GM18907 (cell line): Measurements from ENCODE around the gene ARMC10.
"Not testable (repeated sequence)": the region's sequence is repeated elsewhere in the genome, so short reads cannot be mapped to it uniquely, and the experiment has no call there.

Experiments used
- ATAC-seq: cut with Tn5 transposase; IDR thresholded peaks from one replicate; pipeline ENCODE4 v1.9.1; 2021; ENCODE audit warnings: mild to moderate bottlenecking, moderate library complexity; ENCODE audit not compliant: unreplicated experiment

ARMC10 gene

DNA sequence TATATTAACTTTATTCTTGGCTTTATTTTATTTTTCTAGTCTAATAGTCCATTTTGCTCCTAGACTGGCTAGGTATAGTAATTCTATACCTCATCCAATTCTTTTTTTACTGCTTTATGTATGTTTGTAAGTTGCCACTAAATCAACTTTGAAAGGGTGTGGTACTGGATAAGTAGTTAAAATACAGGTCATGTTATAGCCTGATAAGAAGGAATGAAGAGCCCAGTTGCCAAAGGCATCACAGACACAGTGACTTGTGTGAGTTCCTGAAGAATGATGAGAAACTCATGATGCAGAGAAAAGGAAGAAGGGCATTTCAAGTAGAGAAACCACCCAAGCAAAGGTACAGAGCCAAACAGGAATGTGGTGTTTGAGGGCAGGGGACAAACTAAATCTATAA is 46.7 kb downstream of the ARMC10 start:
- ATAC-seq, result no peak

DNA sequence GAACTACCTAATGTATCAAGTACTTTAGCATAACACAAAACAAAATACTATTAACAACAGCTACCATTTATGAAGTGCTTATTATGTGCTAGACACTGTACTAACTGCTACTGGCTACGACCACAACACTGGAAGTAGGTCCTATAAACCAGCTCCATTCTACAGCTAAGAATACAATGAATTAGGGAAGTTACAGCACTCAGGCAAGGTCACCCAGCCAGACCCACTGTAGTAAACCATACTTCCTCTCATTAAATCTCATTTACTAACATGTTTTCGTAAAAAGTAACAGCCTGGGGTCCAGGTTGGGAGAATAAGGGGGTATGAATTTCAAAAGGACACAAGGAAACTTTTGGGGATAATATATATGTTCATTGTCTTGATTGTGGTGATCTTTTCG is 48.6 kb downstream of the ARMC10 start:
- no peak for ATAC-seq

DNA sequence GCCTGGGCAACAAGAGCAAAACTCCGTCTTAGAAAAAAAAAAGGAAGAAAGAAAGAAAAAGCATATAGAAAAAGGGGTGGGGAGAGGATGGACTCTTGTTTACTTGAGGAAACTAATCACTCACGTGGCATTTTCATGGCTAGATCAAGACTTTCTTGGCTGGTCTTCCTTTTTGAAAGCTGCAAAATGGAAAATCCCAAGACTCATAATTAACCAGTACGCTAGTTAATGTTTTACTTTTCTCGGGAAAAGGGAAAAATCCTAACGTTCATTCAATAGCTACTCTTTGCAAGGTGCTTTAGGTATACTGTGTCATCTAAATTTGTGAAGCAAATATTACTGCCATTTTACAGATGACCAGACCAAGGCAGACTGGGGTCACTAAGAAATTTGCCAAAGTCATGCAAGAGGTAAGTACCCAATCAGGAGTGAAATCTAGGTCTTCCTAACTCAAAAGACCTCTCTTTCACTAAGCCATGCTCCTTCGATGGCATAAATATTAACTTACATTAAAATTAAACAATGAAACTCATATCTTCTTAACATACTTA is 49.6 kb downstream of the ARMC10 start:
- ATAC-seq, result no peak

DNA sequence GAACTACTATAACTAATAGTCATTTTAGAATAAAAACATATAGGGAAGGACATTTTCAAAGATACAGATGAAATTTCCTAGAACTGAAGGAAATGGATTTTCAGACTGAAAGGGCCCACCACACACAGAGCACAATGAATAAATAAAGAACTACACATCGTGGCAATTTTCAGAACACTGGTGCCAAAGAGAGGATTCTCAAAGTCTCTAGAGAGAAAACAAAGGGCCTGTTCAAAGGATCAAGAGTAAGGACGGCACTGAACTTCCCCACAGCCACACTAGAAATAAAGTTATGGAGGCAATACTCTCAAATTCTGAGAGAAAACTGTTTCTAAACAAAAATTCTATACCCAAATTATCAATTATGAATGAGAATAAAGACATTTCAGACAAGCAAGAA is 52.1 kb downstream of the ARMC10 start:
- ATAC-seq, result no peak

DNA sequence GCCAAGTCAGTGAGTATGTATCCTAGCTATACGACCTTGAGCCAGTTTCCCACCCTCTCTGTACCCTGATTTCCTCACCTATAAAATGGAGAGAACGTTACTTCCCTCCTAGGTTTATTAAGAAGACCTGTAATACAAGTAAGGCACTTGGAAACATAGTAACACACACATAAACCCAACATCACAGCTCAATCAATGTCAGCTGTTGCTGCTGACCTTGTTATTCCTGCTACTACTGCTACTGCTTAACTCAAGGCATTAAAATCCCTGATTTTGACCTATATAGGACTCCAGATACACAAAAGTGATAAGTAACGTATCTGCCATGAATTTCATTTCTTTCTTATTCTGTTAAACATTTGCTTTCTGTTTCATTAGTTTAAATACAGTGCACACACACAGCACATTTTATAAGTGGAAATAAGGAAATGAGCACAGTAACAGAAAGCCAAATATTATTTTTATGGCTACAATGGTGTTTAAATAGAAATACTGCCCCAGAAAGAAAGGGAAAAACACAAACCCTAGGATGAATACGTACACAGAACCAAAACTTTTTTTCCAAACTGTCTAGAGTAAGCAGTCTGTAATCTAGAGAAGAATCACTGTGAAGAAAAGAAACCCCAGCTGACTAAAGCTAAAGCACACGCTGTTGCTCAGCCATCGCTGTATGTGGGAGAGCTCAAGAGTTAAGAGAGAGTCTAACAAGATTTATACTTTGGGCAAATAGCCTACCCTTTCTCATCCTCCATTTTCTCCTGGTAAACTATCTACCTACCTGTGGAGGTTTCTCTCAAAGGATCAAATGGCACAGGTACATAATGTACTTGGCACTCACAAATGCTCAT is 55.0 kb downstream of the ARMC10 start:
- no peak for ATAC-seq

DNA sequence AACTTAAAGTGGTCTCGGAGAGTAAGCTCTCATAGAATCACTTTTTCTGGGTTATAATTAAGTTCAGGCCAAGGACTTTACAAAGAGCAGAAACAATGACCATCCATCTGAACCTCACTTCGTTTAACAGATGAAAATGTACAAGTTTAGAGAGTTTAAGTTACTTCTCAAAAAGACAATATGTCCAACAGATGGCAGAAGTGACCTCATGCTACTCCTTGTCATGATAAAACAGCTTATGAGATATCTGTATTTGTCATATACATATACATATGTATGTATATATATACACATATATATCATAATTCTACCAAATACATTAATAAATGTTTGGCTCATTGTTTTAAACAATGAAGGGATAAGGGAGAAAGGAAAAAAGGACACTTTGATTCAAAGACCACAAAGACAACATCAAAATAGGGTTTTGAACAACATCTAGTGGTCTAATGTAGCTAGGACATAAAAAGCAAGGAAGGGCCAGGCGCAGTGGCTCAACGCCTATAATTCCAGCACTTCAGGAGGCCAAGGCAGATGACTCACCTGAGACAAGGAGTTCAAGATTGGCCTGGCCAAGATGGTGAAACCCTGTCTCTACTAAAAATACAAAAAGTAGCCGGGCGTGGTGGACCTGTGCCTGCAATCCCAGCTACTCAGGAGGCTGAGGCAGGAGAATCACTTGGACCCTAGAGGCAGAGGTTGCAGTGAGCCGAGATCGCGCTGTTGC is 56.1 kb downstream of the ARMC10 start:
- ATAC-seq, result no peak

DNA sequence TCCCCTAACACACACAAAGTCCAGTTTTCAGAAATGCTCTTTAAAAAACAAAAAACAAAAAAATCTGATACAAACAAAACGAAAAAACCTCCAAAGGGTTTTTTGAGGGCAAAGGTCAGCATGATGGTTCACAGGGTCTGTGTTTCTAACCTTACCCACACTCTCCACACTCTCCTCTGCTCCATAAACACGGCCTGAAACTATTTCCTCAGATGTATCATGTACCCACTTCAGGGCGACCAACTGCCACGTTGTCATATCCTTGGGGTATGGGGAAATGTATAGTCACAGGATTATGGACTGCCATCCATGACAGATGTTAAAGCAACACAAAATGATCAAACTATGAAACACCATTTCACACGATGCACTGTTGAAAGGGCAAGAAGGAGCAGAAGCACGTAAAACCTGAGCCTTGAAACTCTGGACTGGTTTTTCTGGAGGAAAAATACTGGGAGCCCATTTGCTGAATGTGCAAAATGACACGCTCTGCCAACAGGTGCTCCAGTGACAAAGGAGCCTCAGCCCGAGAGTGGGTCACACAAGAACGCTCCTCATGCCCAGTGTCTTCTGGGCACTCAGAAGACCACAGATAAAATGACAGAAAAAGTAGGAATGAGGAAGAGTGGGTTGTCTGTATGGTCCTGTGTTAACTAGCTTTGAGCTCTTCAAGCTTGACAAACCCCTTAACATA is 58.2 kb downstream of the ARMC10 start:
- ATAC-seq, result no peak

DNA sequence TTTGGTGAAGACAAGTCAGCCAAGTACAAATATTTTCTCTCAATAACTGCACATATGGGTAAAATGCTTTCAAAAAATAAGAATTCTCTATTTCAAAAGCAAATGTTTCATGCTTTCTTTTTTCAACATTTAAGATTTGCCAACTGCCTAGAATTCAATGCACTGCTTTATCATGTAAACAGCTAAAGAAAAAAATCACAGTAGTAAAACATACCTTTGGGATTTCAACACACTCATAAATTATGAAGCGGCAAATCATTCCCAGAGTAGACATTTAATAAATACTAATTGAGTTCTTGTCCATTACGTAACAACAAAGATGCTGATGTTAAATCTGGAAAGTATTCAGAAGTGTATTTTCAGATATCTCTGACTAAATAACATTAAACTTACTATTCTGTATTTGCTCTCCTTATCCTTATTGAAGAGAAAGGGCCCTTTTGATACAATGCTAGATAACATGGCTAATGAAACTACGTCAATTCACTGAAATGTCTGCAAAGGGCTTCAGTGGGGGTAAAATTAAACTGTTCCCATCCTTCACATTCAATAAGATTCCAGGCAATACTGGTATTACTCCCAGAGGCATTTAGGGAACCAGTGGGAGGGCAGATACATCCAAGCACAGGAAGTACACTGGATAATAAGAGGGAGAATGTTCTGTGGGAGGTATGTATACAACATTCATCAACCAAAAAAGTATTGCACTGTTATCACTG is 60.1 kb downstream of the ARMC10 start:
- no peak for ATAC-seq

DNA sequence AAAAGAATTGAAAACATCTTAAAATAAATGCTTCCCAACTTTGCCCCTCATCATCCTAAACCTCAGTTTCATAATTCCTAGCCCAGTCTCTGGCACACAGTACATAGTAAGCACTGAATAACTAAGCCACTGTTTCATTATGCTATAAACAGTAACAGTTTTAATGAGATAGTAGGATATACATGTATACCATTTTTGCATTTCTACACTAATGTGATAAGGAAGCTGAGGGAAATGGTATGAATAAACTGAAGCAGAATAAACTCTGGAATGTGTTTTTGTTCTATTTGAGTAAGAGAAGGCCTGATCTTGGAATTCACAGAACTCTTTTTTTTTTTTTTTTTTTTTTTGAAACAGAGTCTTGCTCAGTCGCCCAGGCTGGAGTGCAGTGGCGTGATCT is 65.1 kb downstream of the ARMC10 start:
- no peak for ATAC-seq

DNA sequence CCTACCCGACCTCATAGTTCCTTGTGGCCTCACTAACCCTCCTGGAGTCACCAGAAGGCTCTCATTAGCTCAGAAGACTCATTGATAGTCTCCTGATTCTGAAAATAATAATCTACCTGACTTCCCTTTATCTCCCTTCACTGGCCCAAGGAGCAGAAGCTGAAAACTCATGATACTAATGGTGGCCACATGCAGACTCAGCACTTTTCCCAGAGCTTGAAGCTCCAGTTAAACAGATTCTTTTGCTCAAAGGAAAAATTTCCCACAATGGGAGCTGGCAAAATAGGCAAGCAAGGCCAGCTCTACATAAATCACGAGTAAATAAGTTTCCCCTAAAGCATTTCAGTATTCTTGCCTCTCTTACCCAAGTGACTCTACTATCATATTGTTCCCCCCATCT is 65.7 kb downstream of the ARMC10 start:
- ATAC-seq, result no peak

DNA sequence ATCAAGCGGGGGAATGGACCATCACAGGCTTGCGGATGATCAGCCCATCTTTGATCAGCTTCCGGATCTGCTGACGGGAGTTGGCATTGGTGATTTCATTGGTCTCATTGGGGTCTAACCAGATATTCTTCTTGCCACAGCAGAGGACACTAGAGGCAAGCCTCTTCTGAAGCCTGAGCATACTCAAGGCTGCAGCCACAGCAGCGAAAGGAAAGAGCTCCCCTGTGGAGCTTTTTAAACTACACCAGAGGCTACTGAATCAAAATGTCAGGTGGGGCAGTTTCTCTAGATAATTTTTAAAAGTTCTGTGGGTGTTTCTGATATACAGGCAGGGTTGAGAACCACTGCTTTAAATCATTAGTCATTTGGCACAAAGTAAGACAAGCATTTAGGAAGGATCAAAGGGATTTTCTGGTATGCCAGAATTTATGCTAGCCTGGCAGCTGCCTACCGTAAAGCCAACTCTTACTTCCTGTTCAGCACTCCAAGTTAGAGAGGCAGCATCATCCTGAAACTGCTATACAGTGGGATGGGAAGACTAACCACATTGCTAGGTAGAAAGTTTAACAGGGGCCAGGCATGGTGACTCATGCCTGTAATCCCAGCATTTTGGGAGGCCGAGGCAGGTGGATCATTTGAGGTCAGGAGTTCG is 66.9 kb downstream of the ARMC10 start:
- ATAC-seq, result no peak

DNA sequence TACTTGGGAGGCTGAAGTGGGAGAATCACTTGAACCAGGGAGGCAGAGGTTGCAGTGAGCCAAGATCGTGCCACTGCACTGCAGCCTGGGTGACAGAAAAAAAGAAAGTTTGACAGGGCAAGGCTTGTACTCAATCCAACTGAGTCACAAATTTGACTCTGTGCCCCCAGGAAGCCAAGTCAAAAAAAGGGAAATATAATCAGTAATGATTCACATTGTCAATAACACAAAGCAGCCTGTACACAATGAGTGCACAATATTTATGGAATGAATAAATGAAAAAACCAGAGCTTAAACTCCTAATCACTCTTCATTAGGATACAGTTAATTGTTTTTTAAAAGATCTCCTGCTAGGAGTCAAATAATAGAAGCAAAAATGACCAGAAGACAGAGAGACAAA is 67.6 kb downstream of the ARMC10 start:
- no peak for ATAC-seq

DNA sequence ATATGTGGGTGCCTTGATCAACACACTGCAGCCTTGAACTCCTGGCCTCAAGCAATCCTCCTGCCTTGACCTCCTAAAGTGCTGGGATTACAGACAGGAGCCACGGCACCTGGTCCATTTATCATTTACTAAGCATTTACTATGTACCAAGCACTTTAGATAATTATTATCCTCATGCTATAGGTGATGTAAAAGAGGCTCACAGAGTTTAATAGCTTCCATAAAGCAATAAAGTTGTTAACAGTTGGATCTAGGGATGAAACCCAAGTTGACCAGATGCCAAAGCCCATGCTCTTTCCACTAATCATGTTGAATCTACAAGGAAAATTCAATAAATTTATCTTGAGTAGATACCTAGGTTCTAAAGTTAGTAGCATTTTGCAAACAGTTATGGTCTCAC is 68.9 kb downstream of the ARMC10 start:
- ATAC-seq, result no peak

DNA sequence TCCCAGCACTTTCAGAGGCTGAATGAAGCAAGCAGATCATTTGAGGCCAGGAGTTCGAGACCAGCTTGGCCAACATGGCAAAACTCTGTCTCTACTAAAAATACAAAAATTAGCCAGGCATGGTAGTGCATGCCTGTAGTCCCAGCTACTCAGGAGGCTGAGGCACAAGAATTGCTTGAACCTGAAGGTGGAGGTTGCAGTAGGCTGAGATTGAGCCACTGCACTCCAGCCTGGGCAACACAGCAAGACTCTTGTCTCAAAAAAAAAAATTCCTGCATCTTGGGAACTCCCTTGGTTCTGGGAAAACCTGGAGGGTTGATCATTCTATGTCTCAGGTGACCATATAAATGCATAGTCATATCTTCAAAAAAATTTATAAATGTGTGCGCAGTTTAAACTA is 69.8 kb downstream of the ARMC10 start:
- not testable (repeated sequence) for ATAC-seq

DNA sequence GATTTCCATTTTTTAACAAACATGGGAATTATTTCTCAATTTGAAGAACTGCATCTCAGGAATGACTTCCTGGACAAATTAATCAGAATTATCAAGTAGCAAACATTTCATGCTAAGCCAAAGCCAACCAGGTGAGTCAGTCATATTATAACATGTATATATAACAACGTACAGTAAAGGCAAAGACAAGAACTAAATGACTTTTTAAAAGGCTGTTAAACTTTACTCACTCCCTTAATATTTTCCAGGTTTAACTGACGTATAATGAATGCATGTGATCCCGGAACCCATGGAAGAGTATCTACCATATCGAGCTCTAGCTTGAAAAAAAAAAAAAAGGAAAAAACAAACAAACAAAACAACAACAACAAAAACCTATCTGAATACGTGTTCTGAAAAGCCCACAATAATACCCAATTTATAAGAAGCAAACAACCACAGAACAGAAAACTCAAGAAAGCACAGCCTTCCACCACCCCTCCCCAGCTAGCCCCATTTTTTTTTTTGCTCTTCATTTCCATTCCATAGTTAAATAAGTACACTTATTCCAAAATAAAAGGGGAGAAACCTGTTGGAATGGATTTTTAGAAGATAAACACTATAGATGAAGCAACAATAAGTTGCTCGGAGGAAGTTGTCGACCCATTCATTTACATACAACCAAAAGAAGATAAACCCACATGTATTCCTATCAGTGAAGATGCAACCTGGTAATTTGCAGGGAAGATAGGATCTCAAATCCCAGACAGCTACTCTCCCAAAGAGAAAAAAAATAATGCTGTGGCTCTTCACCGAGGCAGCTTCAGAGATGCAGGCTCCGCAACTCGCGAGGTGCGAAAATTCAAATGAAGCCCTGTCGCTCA is 73.4 kb downstream of the ARMC10 start:
- peak; percentile 3 for ATAC-seq
